ENCODE results near the gene E4F1.

The E4F1 gene

GRCh38 chr16:2212362-2213324, 10.7 kb upstream of the E4F1 start:
- POLR2A ChIA-PET (ENCODE audit: low non-redundant PET) = interaction anchor here (0.6 kb wide), 2 partner anchors 13 to 1827 kb away, joined by 3 to 4 read pairs; no protein-coding TSS in a partner anchor
- CTCF ChIA-PET = interaction anchor here (0.6 kb wide), 2 partner anchors 228 to 512 kb away, joined by 3 to 10 read pairs; partner anchors contain the start of gene GFER
- DNase-seq (ENCODE audit: low spot score) = no peak
- H3K27ac ChIP-seq = peak overlapping the region; percentile 93
- TF ChIP-seq CTCF (conservative IDR thresholded peaks at IDR 0.05; ENCODE audit: low read depth) = no peak

- DNase-seq (ENCODE audit: low spot score) = no peak
- no peak for TF ChIP-seq CTCF (conservative IDR thresholded peaks at IDR 0.05; ENCODE audit: low read depth)
- CTCF ChIA-PET = no interaction called here
- H3K27ac ChIP-seq = peak overlapping the region; percentile 93
- POLR2A ChIA-PET (ENCODE audit: low non-redundant PET) = interaction anchor here (0.5 to 0.6 kb wide), 2 partner anchors 36 to 52 kb away, joined by 4 to 5 read pairs; no protein-coding TSS in a partner anchor
These were observed 9.3 kb upstream of the E4F1 start for GRCh38 chr16:2213817-2214718.

- CTCF ChIA-PET = no interaction called here
- POLR2A ChIA-PET (ENCODE audit: low non-redundant PET) = interaction anchor here (0.6 kb wide), 1 partner anchor 36 kb away, joined by 5 read pairs; no protein-coding TSS in a partner anchor
- TF ChIP-seq CTCF (conservative IDR thresholded peaks at IDR 0.05; ENCODE audit: low read depth) = no peak
- H3K27ac ChIP-seq = peak within 1 kb of the TSS; percentile 93
- no peak for DNase-seq (ENCODE audit: low spot score)
These were observed 8.7 kb upstream of the E4F1 start, which contains the start of gene PGP for GRCh38 chr16:2214719-2214968. Gene PGP (minus strand): TSS chr16:2214840. CDS start chr16:2214777, 63 bp downstream.

- H3K27ac ChIP-seq = peak overlapping the region; percentile 93
- ChIA-PET CTCF (interaction anchor here (0.7 kb wide), 1 partner anchor 690 kb away, joined by 3 read pairs; no protein-coding TSS in a partner anchor), POLR2A (ENCODE audit: low non-redundant PET) (no interaction called here)
- no peak for DNase-seq (ENCODE audit: low spot score)
- TF ChIP-seq CTCF (conservative IDR thresholded peaks at IDR 0.05; ENCODE audit: low read depth) = no peak
These were observed 7.1 kb upstream of the E4F1 start for GRCh38 chr16:2216330-2216729.

- peak; percentile 52 for DNase-seq (ENCODE audit: low spot score)
- CTCF ChIA-PET = interaction anchor here (0.6 kb wide), 2 partner anchors 9 to 187 kb away, joined by 3 read pairs; no protein-coding TSS in a partner anchor
- POLR2A ChIA-PET (ENCODE audit: low non-redundant PET) = no interaction called here
- 0 out of 2 replicates have a peak, but pooled peaks have one; percentile 24 for TF ChIP-seq CTCF (conservative IDR thresholded peaks at IDR 0.05; ENCODE audit: low read depth)
- H3K27ac ChIP-seq = peak overlapping the region; percentile 90
These were observed 623 bp downstream of the E4F1 start for GRCh38 chr16:2223942-2224486.
